Measurements from ENCODE around the gene GRIA4. TPM values are rescaled to one million over a fixed set of nuclear protein-coding genes. Genes with fewer than 3 reads are reported as not detected.

GRIA4 gene
- total and polyA plus RNA-seq, 3 experiments from 2014 or later, result not detected

DNA sequence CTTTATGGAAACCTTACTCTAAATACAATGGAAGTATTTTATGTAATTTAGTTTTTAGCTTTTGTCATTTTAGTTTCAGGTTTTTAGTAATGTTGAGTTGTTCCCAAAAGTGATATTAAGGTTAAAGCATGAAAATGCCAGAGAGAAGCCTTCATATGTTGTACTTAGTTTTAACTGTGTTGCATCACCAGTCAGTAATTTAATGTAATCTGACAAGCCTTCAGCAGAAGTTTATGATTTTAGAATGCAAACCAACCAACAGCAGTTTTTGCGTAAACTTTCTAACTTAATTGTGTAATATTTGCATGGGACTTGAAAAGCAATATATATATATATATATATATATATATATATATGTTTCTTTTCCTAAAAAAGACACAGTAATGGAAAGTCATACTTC is 301.6 kb downstream of the GRIA4 start:
- Histone ChIP-seq H3K27ac (ENCODE audit: low read depth, low read length) (no peak overlapping the region), H3K27me3 (ENCODE audit: insufficient read depth, low read length, poor library complexity, severe bottlenecking) (no peaks in the 10 kb centered on the region), H3K36me3 (ENCODE audit: insufficient read depth, low read length) (no peaks in the 10 kb centered on the region), H3K4me3 (ENCODE audit: low read length) (no peak overlapping the region), H3K4me1 (ENCODE audit: insufficient read depth, low read length) (no peaks in the 10 kb centered on the region), H3K9me3 (ENCODE audit: low read length) (no peaks in the 10 kb centered on the region)
- H3K9me3 Mint-ChIP-seq, result no peaks in the 10 kb centered on the region
- H3K4me1 Mint-ChIP-seq, result no peaks in the 10 kb centered on the region
- H3K4me3 Mint-ChIP-seq, result no peak overlapping the region
- no peaks in the 10 kb centered on the region for H3K27me3 Mint-ChIP-seq
- ChIA-PET CTCF (no interaction called here), POLR2A (no interaction called here)
- no peak overlapping the region for H3K27ac Mint-ChIP-seq
- DNase-seq, result no peak
- H3K36me3 Mint-ChIP-seq, result no peaks in the 10 kb centered on the region

DNA sequence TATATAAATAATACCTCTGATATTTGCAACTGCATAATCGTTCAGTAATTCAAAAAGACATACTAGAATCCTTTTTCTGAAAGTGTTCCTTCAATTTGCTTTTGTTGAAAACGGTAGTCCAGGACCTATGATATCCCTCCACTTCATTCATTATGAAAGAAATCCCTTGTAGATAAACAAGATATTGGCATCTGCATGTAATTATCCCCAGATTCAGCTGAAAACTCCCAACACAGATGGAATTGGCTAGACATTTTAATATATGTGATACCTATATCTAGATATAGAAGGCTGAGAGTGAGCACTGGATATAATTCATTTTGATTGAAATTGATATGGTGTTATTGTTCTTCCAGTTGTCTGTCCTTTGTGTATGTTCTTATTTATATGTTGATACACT is 302.8 kb downstream of the GRIA4 start:
- DNase-seq, result no peak
- H3K4me1 ChIP-seq (ENCODE audit: insufficient read depth, low read length), result no peaks in the 10 kb centered on the region
- H3K27me3 ChIP-seq (ENCODE audit: insufficient read depth, low read length, poor library complexity, severe bottlenecking), result no peaks in the 10 kb centered on the region
- Mint-ChIP-seq H3K4me3 (no peak overlapping the region), H3K27ac (no peak overlapping the region), H3K27me3 (no peaks in the 10 kb centered on the region), H3K9me3 (no peaks in the 10 kb centered on the region), H3K4me1 (no peaks in the 10 kb centered on the region), H3K36me3 (no peaks in the 10 kb centered on the region)
- no peaks in the 10 kb centered on the region for H3K9me3 ChIP-seq (ENCODE audit: low read length)
- ChIA-PET CTCF (no interaction called here), POLR2A (no interaction called here)
- no peak overlapping the region for H3K27ac ChIP-seq (ENCODE audit: low read depth, low read length)
- no peaks in the 10 kb centered on the region for H3K36me3 ChIP-seq (ENCODE audit: insufficient read depth, low read length)
- H3K4me3 ChIP-seq (ENCODE audit: low read length), result no peak overlapping the region

DNA sequence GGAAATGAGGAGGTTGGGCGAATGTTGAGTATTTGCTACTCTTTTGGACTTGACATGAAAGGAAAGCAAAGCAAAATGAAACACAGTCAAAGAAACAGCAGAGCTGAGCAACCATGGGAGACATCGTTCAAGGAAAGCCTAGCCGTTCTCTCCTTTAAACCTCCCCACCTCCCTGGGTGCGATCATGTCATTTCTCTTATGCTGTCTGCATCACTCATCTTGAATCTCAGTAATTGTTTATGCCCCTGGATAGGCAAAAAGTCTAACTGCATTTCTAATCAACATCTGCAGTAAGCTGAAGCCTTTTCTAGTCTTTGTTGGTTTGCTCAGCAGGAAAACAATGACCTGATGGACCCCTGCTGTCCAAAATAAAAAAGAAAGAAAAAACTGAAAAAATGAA is 305.1 kb downstream of the GRIA4 start:
- Mint-ChIP-seq H3K36me3 (no peaks in the 10 kb centered on the region), H3K9me3 (no peaks in the 10 kb centered on the region), H3K4me1 (no peaks in the 10 kb centered on the region), H3K27me3 (no peaks in the 10 kb centered on the region), H3K4me3 (no peak overlapping the region), H3K27ac (no peak overlapping the region)
- CTCF ChIA-PET, result no interaction called here
- POLR2A ChIA-PET, result no interaction called here
- no peak for DNase-seq
- no peaks in the 10 kb centered on the region for H3K36me3 ChIP-seq (ENCODE audit: insufficient read depth, low read length)
- no peaks in the 10 kb centered on the region for H3K27me3 ChIP-seq (ENCODE audit: insufficient read depth, low read length, poor library complexity, severe bottlenecking)
- no peaks in the 10 kb centered on the region for H3K9me3 ChIP-seq (ENCODE audit: low read length)
- H3K27ac ChIP-seq (ENCODE audit: low read depth, low read length), result no peak overlapping the region
- H3K4me3 ChIP-seq (ENCODE audit: low read length), result no peak overlapping the region
- no peaks in the 10 kb centered on the region for H3K4me1 ChIP-seq (ENCODE audit: insufficient read depth, low read length)

DNA sequence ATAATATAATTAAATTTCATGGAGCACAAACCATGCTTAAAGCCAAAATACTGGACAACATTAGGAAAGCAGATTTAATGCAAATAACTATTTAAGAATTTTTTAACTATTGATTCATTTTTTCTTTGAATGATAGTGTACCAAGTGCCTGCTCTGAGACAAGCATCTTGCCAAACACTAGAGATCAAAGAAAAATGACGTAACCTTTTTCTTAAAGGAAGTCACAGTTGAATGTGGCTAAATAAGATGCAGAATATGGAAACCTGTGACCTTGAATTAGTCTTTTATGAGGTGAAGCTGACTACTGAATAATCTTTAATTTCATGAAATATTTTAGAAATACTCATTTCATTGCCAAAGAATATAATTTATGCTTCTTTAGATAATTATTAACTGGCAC is 308.2 kb downstream of the GRIA4 start:
- Mint-ChIP-seq H3K27me3 (no peaks in the 10 kb centered on the region), H3K36me3 (no peaks in the 10 kb centered on the region), H3K4me3 (no peak overlapping the region), H3K27ac (no peak overlapping the region), H3K9me3 (no peaks in the 10 kb centered on the region), H3K4me1 (no peaks in the 10 kb centered on the region)
- H3K36me3 ChIP-seq (ENCODE audit: insufficient read depth, low read length), result no peaks in the 10 kb centered on the region
- H3K4me3 ChIP-seq (ENCODE audit: low read length), result no peak overlapping the region
- no peaks in the 10 kb centered on the region for H3K9me3 ChIP-seq (ENCODE audit: low read length)
- H3K27me3 ChIP-seq (ENCODE audit: insufficient read depth, low read length, poor library complexity, severe bottlenecking), result no peaks in the 10 kb centered on the region
- ChIA-PET CTCF (no interaction called here), POLR2A (no interaction called here)
- no peak overlapping the region for H3K27ac ChIP-seq (ENCODE audit: low read depth, low read length)
- no peaks in the 10 kb centered on the region for H3K4me1 ChIP-seq (ENCODE audit: insufficient read depth, low read length)
- no peak for DNase-seq

DNA sequence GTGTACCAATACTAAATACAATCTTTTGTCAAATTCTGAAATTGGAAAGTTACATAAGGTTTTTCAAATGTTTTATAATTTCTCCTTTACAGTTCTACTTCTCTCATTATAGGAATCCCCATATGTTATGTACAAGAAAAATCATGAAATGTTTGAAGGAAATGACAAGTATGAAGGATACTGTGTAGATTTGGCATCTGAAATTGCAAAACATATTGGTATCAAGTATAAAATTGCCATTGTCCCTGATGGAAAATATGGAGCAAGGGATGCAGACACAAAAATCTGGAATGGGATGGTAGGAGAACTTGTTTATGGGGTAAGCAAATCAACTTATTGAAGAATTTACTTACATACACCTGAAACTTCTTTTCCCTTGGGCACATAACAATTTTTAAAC is 308.7 kb downstream of the GRIA4 start:
- Mint-ChIP-seq H3K27me3 (no peaks in the 10 kb centered on the region), H3K9me3 (no peaks in the 10 kb centered on the region), H3K4me3 (no peak overlapping the region), H3K27ac (no peak overlapping the region), H3K4me1 (no peaks in the 10 kb centered on the region), H3K36me3 (no peaks in the 10 kb centered on the region)
- ChIA-PET CTCF (no interaction called here), POLR2A (no interaction called here)
- no peaks in the 10 kb centered on the region for H3K27me3 ChIP-seq (ENCODE audit: insufficient read depth, low read length, poor library complexity, severe bottlenecking)
- no peaks in the 10 kb centered on the region for H3K36me3 ChIP-seq (ENCODE audit: insufficient read depth, low read length)
- H3K27ac ChIP-seq (ENCODE audit: low read depth, low read length), result no peak overlapping the region
- H3K4me3 ChIP-seq (ENCODE audit: low read length), result no peak overlapping the region
- no peak for DNase-seq
- H3K9me3 ChIP-seq (ENCODE audit: low read length), result no peaks in the 10 kb centered on the region
- H3K4me1 ChIP-seq (ENCODE audit: insufficient read depth, low read length), result no peaks in the 10 kb centered on the region

GRCh38 chr11:105923252-105923651 is 313.4 kb downstream of the GRIA4 start:
- DNase-seq, result no peak
- CTCF ChIA-PET, result no interaction called here
- H3K4me3 ChIP-seq (ENCODE audit: low read length), result no peak overlapping the region
- no peaks in the 10 kb centered on the region for H3K4me1 ChIP-seq (ENCODE audit: insufficient read depth, low read length)
- POLR2A ChIA-PET, result no interaction called here
- H3K27me3 ChIP-seq (ENCODE audit: insufficient read depth, low read length, poor library complexity, severe bottlenecking), result no peaks in the 10 kb centered on the region
- no peaks in the 10 kb centered on the region for H3K9me3 ChIP-seq (ENCODE audit: low read length)
- Mint-ChIP-seq H3K4me3 (no peak overlapping the region), H3K36me3 (no peaks in the 10 kb centered on the region), H3K9me3 (no peaks in the 10 kb centered on the region), H3K27me3 (no peaks in the 10 kb centered on the region), H3K4me1 (no peaks in the 10 kb centered on the region), H3K27ac (no peak overlapping the region)
- no peaks in the 10 kb centered on the region for H3K36me3 ChIP-seq (ENCODE audit: insufficient read depth, low read length)
- no peak overlapping the region for H3K27ac ChIP-seq (ENCODE audit: low read depth, low read length)

- no peaks in the 10 kb centered on the region for H3K27me3 ChIP-seq (ENCODE audit: insufficient read depth, low read length, poor library complexity, severe bottlenecking)
- ChIA-PET CTCF (no interaction called here), POLR2A (no interaction called here)
- no peak overlapping the region for H3K4me3 Mint-ChIP-seq
- no peaks in the 10 kb centered on the region for H3K36me3 ChIP-seq (ENCODE audit: insufficient read depth, low read length)
- H3K4me1 Mint-ChIP-seq, result no peaks in the 10 kb centered on the region
- no peaks in the 10 kb centered on the region for H3K9me3 Mint-ChIP-seq
- no peak overlapping the region for H3K4me3 ChIP-seq (ENCODE audit: low read length)
- no peak for DNase-seq
- no peak overlapping the region for H3K27ac Mint-ChIP-seq
- H3K9me3 ChIP-seq (ENCODE audit: low read length), result no peaks in the 10 kb centered on the region
- no peak overlapping the region for H3K27ac ChIP-seq (ENCODE audit: low read depth, low read length)
- H3K36me3 Mint-ChIP-seq, result no peaks in the 10 kb centered on the region
- H3K27me3 Mint-ChIP-seq, result no peaks in the 10 kb centered on the region
- H3K4me1 ChIP-seq (ENCODE audit: insufficient read depth, low read length), result no peaks in the 10 kb centered on the region
Observed at GRCh38 chr11:105923807-105924206, 313.9 kb downstream of the GRIA4 start.

DNA sequence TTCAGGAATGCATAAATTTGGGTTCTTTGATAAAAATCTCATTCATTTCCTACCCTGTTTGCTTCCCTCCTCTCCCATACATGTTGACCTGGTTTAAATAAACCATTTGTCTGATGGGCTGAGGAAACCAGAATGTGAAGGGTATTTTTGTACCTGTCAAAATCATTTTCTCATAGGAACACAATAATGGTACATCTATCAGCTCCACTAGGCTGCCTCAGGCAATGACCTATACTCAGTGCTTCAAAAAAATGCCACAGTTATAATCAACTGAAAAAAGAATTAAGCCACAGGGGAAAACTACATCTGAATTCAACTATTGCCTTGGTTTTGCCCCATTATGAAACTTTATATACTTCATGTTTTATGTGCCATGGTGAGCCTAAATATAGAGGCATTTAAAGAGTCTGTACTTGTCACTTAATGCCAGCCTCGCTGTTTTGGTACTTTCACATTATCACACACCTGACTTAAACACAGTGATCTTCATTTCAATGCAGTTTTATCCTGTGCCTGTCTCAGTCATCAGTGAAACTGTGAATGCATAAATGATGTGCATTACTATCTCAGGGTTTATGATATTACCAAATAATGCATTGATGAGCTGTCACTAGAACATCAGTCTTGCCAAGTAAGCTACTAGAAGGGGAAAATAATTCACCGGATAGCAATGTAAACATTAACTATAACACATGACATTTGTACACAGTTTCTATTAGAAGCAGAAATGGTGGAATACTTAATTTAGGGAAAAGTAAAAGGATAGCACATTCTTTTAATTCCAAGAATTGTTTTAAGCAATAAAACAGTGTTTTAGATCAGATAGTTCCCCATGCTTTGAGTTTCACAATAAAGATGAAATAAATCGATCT is 319.4 kb downstream of the GRIA4 start:
- Mint-ChIP-seq H3K27ac (no peak overlapping the region), H3K9me3 (no peaks in the 10 kb centered on the region), H3K36me3 (no peaks in the 10 kb centered on the region), H3K4me1 (no peaks in the 10 kb centered on the region), H3K27me3 (peaks cover 0 to 8% of the 10 kb centered on the region in 2 donors), H3K4me3 (no peak overlapping the region)
- H3K4me3 ChIP-seq (ENCODE audit: low read length), result no peak overlapping the region
- no peaks in the 10 kb centered on the region for H3K27me3 ChIP-seq (ENCODE audit: insufficient read depth, low read length, poor library complexity, severe bottlenecking)
- no peak overlapping the region for H3K27ac ChIP-seq (ENCODE audit: low read depth, low read length)
- no peaks in the 10 kb centered on the region for H3K36me3 ChIP-seq (ENCODE audit: insufficient read depth, low read length)
- H3K9me3 ChIP-seq (ENCODE audit: low read length), result no peaks in the 10 kb centered on the region
- DNase-seq, result no peak
- ChIA-PET CTCF (no interaction called here), POLR2A (no interaction called here)
- H3K4me1 ChIP-seq (ENCODE audit: insufficient read depth, low read length), result no peaks in the 10 kb centered on the region

DNA sequence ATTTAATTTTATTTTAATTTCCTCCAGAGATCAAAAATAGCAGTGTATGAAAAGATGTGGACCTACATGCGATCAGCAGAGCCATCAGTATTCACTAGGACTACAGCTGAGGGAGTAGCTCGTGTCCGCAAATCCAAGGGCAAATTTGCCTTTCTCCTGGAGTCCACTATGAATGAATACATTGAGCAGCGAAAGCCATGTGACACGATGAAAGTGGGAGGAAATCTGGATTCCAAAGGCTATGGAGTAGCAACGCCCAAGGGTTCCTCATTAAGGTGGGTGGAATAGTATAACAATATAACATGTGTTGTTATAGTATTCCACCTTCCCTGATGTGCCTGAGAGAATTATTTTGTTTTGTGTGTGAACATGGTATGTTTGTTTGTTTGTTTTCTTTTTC is 323.8 kb downstream of the GRIA4 start:
- H3K4me3 Mint-ChIP-seq, result no peak overlapping the region
- CTCF ChIA-PET, result no interaction called here
- H3K27me3 ChIP-seq (ENCODE audit: insufficient read depth, low read length, poor library complexity, severe bottlenecking), result no peaks in the 10 kb centered on the region
- H3K4me1 ChIP-seq (ENCODE audit: insufficient read depth, low read length), result no peaks in the 10 kb centered on the region
- H3K27ac ChIP-seq (ENCODE audit: low read depth, low read length), result no peak overlapping the region
- H3K9me3 ChIP-seq (ENCODE audit: low read length), result no peaks in the 10 kb centered on the region
- H3K27me3 Mint-ChIP-seq, result peaks cover 0 to 8% of the 10 kb centered on the region in 2 donors
- no peak overlapping the region for H3K4me3 ChIP-seq (ENCODE audit: low read length)
- H3K36me3 ChIP-seq (ENCODE audit: insufficient read depth, low read length), result no peaks in the 10 kb centered on the region
- no peak for DNase-seq
- H3K27ac Mint-ChIP-seq, result no peak overlapping the region
- no peaks in the 10 kb centered on the region for H3K4me1 Mint-ChIP-seq
- no peaks in the 10 kb centered on the region for H3K9me3 Mint-ChIP-seq
- H3K36me3 Mint-ChIP-seq, result no peaks in the 10 kb centered on the region
- POLR2A ChIA-PET, result no interaction called here

All from CD8-positive, alpha-beta memory T cell (primary cell).